ENCODE data around the gene SORBS2.

- TF ChIP-seq CTCF (IDR thresholded peaks at IDR 0.05): peak; percentile 98
- no peak for TF ChIP-seq ZNF317 (CRISPR knock-in tag; IDR thresholded peaks at IDR 0.05; ENCODE audit: borderline replicate concordance, low read depth)
- no peak for TF ChIP-seq ZBTB43 (CRISPR knock-in tag; IDR thresholded peaks at IDR 0.05)
- TF ChIP-seq TEAD1 (CRISPR knock-in tag; IDR thresholded peaks at IDR 0.05): no peak
- no peak for TF ChIP-seq NR3C1 (CRISPR knock-in tag; conservative IDR thresholded peaks at IDR 0.05; ENCODE audit: low read depth)
- TF ChIP-seq ETV6 (CRISPR knock-in tag; IDR thresholded peaks at IDR 0.05): no peak
Measured at GRCh38 chr4:185597532-185598188, 214.3 kb downstream of the SORBS2 start.

Data from WTC11 (cell line).